Measurements from ENCODE around the gene GOLGA6L2. TPM values are rescaled to one million over a fixed set of nuclear protein-coding genes. Genes with fewer than 3 reads are reported as not detected.
"Not testable (repeated sequence)": the region's sequence is repeated elsewhere in the genome, so short reads cannot be mapped to it uniquely, and the experiment has no call there.

GOLGA6L2 gene
- total RNA-seq, 1 donor from 2014 or later: not detected

- Mint-ChIP-seq H3K27me3 (ENCODE audit: unreplicated experiment) (no peaks in the 10 kb centered on the region), H3K27ac (ENCODE audit: unreplicated experiment) (no peak overlapping the region), H3K4me3 (ENCODE audit: unreplicated experiment) (no peak overlapping the region), H3K4me1 (ENCODE audit: unreplicated experiment) (no peaks in the 10 kb centered on the region), H3K9me3 (ENCODE audit: unreplicated experiment) (peaks cover 8% of the 10 kb centered on the region), H3K36me3 (ENCODE audit: unreplicated experiment) (no peaks in the 10 kb centered on the region)
- TF ChIP-seq CTCF (IDR thresholded peaks at IDR 0.05): no peak
- no peak for DNase-seq (ENCODE audit: extremely low spot score, unreplicated experiment)
Observed at GRCh38 chr15:23416349-23417276, 30.4 kb downstream of the GOLGA6L2 start.

GRCh38 chr15:23415866-23416265 lies 31.2 kb downstream of the GOLGA6L2 start:
- H3K4me1 Mint-ChIP-seq (ENCODE audit: unreplicated experiment); H3K27ac Mint-ChIP-seq (ENCODE audit: unreplicated experiment); H3K4me3 Mint-ChIP-seq (ENCODE audit: unreplicated experiment); DNase-seq (ENCODE audit: extremely low spot score, unreplicated experiment); H3K9me3 Mint-ChIP-seq (ENCODE audit: unreplicated experiment); H3K27me3 Mint-ChIP-seq (ENCODE audit: unreplicated experiment); H3K36me3 Mint-ChIP-seq (ENCODE audit: unreplicated experiment): not testable (repeated sequence)

- Mint-ChIP-seq H3K9me3 (ENCODE audit: unreplicated experiment) (peaks cover 8% of the 10 kb centered on the region), H3K27ac (ENCODE audit: unreplicated experiment) (no peak overlapping the region), H3K36me3 (ENCODE audit: unreplicated experiment) (no peaks in the 10 kb centered on the region), H3K4me1 (ENCODE audit: unreplicated experiment) (no peaks in the 10 kb centered on the region), H3K4me3 (ENCODE audit: unreplicated experiment) (no peak overlapping the region), H3K27me3 (ENCODE audit: unreplicated experiment) (no peaks in the 10 kb centered on the region)
- DNase-seq (ENCODE audit: extremely low spot score, unreplicated experiment): no peak
- TF ChIP-seq CTCF (IDR thresholded peaks at IDR 0.05): no peak
Observed at GRCh38 chr15:23415321-23415865, 31.6 kb downstream of the GOLGA6L2 start.

- H3K4me3 Mint-ChIP-seq (ENCODE audit: unreplicated experiment); DNase-seq (ENCODE audit: extremely low spot score, unreplicated experiment); H3K36me3 Mint-ChIP-seq (ENCODE audit: unreplicated experiment); H3K4me1 Mint-ChIP-seq (ENCODE audit: unreplicated experiment); H3K27me3 Mint-ChIP-seq (ENCODE audit: unreplicated experiment); H3K27ac Mint-ChIP-seq (ENCODE audit: unreplicated experiment): not testable (repeated sequence)
- H3K9me3 Mint-ChIP-seq (ENCODE audit: unreplicated experiment): peaks cover 14% of the 10 kb centered on the region
Observed at GRCh38 chr15:23412881-23413600, 34.0 kb downstream of the GOLGA6L2 start.

- H3K27me3 Mint-ChIP-seq (ENCODE audit: unreplicated experiment): no peaks in the 10 kb centered on the region
- H3K4me1 Mint-ChIP-seq (ENCODE audit: unreplicated experiment): no peaks in the 10 kb centered on the region
- no peak overlapping the region for H3K4me3 Mint-ChIP-seq (ENCODE audit: unreplicated experiment)
- peaks cover 14% of the 10 kb centered on the region for H3K9me3 Mint-ChIP-seq (ENCODE audit: unreplicated experiment)
- no peak for DNase-seq (ENCODE audit: extremely low spot score, unreplicated experiment)
- H3K36me3 Mint-ChIP-seq (ENCODE audit: unreplicated experiment): no peaks in the 10 kb centered on the region
- TF ChIP-seq CTCF (IDR thresholded peaks at IDR 0.05): no peak
- H3K27ac Mint-ChIP-seq (ENCODE audit: unreplicated experiment): no peak overlapping the region
Observed at GRCh38 chr15:23411841-23412240, 35.2 kb downstream of the GOLGA6L2 start.

GRCh38 chr15:23403550-23403949 lies 43.5 kb downstream of the GOLGA6L2 start:
- TF ChIP-seq CTCF (IDR thresholded peaks at IDR 0.05): no peak
- Mint-ChIP-seq H3K9me3 (ENCODE audit: unreplicated experiment) (peaks cover 8% of the 10 kb centered on the region), H3K4me1 (ENCODE audit: unreplicated experiment) (no peaks in the 10 kb centered on the region), H3K27ac (ENCODE audit: unreplicated experiment) (no peak overlapping the region), H3K36me3 (ENCODE audit: unreplicated experiment) (no peaks in the 10 kb centered on the region), H3K4me3 (ENCODE audit: unreplicated experiment) (no peak overlapping the region), H3K27me3 (ENCODE audit: unreplicated experiment) (no peaks in the 10 kb centered on the region)
- DNase-seq (ENCODE audit: extremely low spot score, unreplicated experiment): no peak
